ENCODE measurements around the gene DHFR. TPM values are rescaled to one million over a fixed set of nuclear protein-coding genes. Genes with fewer than 3 reads are reported as not detected.
"Not testable (repeated sequence)": the region's sequence is repeated elsewhere in the genome, so short reads cannot be mapped to it uniquely, and the experiment has no call there.

DHFR gene
- total RNA-seq, 1 donor from 2014 or later, result 11.1 TPM

DNA sequence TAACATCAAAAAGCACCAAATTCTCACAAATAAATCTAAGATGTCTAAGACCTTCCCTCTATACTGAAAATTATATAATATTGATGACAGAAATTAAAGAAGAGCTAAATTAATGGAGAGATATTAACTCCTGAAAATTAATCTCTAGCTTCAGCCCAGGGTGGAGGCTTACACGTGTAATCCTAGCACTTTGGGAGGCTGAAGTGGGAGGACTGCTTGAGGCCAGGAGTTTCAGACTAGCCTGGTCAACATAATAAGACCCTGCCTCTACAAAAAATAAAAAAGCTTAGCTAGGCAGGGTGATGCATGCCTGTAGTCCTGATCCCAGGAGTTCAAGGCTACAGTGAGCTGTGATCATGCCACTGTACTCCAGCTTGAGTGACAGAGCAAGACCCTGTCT is 45.1 kb downstream of the DHFR start:
- intact Hi-C loops (cut with DNase I), result no loop called here
- ATAC-seq (no peak), DNase-seq (ENCODE audit: missing footprints) (no peak)

DNA sequence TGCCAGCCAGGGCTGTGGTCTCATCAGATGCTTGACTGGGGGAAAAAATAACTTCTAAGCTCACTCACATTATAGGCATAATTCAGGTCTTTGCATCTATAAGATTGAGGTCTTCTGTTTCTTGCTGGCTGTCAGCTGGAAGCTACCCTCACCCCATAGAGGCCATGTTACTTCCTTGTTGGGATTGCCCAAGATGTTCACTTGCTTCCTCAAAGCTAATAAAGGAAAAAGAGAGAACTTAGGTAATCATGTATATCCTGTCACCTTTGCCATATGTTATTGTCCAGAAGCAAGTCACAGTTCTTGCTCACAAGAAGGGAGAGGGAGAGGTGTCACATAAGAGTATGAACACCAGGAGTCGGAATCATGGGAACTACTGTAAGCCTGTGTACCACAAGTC is 46.1 kb downstream of the DHFR start:
- no peak for ATAC-seq
- DNase-seq (ENCODE audit: missing footprints), result no peak
- intact Hi-C loops (cut with DNase I), result no loop called here

DNA sequence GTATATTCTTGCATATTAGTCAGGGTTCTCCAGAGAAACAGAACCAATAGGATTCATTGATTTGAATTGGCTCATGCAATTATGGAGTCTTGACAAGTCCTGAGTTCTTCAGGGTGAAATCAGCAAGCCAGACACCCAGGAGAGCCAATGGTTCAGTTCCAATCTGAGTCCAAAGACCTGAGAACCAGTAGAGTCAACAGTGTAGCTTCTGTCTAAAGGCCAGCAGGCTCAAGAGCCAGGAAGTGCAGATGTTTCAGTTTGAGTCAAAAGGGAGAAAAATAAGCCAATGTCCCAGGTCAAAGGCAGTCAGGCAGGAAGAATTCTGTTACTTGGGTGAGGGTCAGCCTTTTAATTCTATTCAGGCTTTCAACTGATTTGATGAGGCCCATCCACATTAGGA is 47.0 kb downstream of the DHFR start:
- ATAC-seq, result no peak
- no peak for DNase-seq (ENCODE audit: missing footprints)
- intact Hi-C loops (cut with DNase I), result no loop called here

DNA sequence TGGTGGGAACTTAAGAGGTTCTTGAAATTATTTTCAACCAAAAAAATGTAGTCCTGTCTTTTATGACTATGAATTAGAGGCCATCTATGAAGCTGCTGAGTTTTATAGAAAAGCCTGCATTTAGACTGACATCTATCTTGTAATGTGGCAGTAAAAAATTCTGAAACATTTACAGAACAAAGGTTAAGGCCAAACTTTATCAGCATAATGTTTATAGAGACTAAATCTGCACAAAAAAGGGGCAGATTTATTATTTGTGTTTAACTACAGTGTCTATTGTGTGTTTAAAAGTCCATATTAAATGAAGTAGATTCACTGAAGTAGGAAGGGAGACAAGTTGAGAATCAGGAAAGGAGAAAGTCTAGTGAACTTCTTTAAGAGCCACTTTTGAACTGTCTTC is 47.4 kb downstream of the DHFR start:
- ATAC-seq (no peak), DNase-seq (ENCODE audit: missing footprints) (no peak)
- intact Hi-C loops (cut with DNase I), result no loop called here

DNA sequence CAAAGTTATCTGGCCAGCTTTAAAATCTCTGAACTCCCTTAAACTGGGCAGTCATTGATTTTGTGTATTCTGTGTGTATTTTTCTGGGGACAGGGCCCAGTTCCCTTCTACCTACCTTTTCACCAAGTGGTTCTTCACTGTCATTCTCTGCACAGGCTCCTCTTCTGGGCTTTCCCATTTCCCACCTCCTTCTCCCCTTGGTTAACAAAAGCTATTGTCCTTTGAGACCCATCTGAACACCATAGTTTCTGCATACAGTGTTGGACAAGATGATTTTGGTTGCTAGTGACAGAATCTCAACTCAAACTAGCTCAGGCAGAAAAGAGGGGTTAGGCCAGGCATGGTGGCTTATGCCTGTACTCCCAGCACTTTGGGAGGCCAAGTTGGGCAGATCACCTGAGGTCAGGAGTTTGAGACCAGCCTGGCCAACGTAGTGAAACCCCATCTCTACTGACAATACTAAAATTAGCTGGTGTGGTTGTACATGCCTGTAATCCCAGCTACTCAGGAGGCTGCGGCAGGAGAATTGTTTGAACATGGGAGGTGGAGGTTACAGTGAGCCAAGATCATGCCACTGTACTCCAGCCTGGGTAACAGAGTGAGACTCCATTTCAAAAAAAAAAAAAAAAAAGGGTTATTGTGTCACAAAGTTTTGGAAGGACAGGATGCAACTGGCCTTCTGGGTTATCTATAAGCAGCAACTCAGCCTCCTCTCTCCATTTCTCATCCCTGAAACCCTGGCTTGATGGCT is 53.7 kb downstream of the DHFR start:
- intact Hi-C loops (cut with DNase I), result no loop called here
- no peak for ATAC-seq

DNA sequence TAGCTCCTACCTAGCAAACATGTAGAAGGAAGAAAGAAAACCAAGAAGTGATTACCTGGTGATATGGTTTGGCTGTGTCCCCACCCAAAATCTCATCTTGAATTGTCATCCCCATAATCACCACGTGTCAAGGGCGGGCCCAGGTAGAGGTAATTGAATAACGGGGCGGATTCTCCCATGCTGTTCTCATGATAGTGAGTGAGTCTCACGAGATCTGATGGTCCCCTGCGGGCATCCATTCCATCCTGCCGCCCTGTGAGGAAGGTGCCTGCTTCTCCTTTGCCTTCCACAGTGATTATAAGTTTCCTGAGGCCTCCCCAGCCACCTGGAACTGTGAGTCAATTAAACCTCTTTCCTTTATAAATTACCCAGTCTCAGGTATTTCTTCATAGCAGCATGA is 57.3 kb downstream of the DHFR start:
- DNase-seq (ENCODE audit: missing footprints) (no peak), ATAC-seq (no peak)
- intact Hi-C loops (cut with DNase I), result no loop called here

More for the DNA sequence above, 53.7 kb downstream of the DHFR start:
- DNase-seq (ENCODE audit: missing footprints), result no peak

DNA sequence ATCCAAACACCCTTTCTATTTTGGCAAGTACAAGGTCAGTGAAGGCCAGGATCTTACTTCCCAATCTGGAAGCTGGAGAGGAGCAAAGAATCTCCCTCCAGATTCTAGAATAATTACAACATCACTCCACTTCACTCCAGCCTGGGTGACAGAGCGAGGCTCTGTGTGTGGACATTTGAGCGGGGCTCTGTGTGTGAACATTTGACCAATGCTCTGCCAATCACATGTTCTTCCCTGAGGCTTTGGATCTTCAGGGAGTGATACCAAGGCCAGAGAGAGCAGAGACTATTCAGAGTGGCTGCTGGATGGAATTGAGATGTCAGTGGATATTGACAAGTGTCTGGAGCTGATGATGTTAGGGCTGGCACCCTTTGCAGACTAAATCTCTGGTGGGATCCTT is 60.0 kb downstream of the DHFR start:
- DNase-seq (ENCODE audit: missing footprints) (no peak), ATAC-seq (peak; percentile 13)
- intact Hi-C loops (cut with DNase I), result no loop called here

DNA sequence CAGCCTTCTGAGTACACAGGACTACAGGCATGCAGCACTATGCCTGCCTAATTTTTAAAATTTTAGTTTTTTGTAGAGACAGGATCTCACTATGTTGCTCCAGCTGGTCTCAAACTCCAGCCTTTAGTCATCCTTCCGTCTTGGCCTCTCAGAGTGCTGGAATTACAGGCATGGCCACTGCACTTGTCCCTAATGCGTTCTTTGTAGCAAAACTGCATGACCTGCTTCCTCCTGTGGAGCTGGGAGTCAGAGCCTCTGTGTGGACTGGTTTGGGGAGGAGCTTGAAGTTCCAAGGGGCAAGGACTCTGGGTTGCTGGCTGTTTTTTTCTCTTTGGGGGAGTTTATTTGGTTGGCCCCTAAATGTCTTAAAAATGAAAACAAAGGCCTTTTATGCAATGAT is 62.0 kb downstream of the DHFR start:
- DNase-seq (ENCODE audit: missing footprints) (no peak), ATAC-seq (no peak)
- intact Hi-C loops (cut with DNase I), result no loop called here

DNA sequence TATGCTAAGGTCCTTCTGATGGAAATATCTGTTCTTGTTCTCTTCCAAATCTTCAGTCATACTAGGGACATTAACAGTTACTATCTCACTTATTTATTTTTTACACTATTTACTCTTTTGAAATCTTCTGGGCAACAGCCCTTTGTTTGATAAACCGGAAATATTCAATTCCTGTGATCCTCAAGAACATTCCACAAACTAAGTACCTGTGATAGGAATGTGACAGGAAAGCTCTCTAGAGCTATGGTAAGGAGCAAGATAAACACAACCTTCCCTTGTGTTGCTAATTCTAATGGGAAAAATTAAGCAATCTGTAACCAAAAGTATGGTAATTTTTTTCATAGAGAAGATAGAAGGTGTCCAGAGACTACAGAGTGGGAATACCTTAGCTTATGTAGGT is 62.7 kb downstream of the DHFR start:
- no peak for ATAC-seq
- no peak for DNase-seq (ENCODE audit: missing footprints)
- intact Hi-C loops (cut with DNase I), result no loop called here

DNA sequence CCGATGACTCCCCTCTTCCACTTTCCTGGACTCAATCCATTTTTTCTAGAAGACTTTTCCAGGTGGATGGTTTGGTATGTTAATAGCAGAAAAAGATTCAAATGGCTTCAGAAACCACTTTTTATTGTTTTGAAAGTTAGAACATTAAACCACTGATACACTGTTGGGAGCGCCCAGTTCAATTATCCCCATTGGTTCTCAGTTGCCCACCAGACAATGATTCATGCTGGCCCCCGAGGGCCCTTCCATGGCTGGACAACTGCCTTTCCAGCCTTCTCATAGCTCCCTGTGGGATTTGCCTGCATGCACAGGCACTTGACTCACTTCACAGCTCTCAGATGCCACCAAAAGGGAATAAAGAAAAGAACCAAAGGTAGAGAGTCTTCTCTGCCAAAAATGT is 63.4 kb downstream of the DHFR start:
- intact Hi-C loops (cut with DNase I), result no loop called here

DNA sequence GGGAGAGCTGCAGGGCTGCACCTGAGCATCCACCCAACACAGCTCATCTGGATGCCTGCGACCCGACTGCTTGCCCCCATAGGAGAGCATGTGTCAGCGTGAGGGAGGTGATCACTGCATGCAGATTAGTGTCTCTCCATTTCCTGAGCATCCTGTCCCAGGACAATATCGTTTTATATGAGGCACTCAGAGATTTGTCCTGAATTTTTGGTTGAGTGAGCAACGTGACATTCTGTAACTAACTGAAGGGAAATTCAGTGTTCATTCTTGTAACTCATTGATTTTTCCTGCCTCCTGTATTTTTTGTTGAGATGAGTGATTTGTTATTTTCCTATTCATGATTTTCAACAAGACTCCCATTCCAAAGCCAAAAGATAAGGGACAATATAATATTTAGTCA is 64.0 kb downstream of the DHFR start:
- DNase-seq (ENCODE audit: missing footprints), result no peak
- intact Hi-C loops (cut with DNase I), result no loop called here
- ATAC-seq, result no peak

More for the DNA sequence above, 63.4 kb downstream of the DHFR start:
- DNase-seq (ENCODE audit: missing footprints) (no peak), ATAC-seq (no peak)

DNA sequence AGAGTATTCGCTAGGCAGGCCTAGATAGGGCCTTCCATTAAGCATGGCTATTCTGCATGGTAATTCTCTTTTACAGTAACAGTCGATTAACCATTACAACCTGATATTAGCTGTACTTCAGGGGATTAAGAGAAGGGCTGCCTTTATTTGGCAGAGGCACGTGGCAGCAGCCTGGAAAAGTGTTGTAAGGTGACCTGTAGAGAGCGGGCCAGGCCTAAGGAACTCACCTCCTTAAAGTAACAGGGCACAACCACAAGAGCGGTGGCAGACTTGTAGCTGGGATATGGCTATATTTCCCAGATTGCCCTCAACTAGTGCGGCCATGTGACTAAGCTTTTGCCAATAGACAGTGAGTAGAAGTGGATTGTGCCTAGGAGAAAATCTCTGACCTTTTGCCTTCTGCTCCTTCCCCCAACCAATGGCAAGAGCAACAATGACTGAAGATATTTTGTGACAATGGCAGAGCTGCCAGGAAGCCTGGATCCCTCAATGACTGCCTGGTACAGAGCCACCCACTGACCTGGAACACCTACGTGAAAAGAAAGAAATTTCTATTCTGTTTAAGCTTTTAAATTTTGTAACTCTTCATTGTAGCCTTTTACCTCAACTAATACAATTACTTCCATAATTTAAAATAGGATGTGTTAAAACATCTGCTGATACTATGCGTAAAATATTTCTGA is 65.8 kb downstream of the DHFR start:
- intact Hi-C loops (cut with DNase I), result no loop called here
- DNase-seq (ENCODE audit: missing footprints) (no peak), ATAC-seq (no peak)

DNA sequence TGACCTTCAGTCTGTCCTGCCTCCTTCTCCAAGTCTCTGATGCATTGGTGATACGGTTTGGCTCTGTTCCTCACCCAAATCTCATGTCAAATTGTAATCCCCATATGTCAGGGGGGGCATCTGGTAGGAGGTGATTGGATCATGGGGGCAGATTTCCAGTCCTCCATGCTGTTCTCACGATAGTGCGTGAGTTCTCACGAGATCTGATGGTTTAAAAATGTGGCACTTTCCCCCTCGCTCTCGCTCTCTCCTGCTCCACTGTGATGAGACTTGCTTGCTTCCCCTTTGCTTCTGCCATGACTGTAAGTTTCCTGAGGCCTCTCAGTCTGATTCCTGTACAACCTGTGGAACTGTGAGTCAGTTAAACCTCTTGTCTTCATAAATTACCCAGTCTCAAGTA is 70.0 kb downstream of the DHFR start:
- no peak for ATAC-seq
- intact Hi-C loops (cut with DNase I), result no loop called here
- no peak for DNase-seq (ENCODE audit: missing footprints)

DNA sequence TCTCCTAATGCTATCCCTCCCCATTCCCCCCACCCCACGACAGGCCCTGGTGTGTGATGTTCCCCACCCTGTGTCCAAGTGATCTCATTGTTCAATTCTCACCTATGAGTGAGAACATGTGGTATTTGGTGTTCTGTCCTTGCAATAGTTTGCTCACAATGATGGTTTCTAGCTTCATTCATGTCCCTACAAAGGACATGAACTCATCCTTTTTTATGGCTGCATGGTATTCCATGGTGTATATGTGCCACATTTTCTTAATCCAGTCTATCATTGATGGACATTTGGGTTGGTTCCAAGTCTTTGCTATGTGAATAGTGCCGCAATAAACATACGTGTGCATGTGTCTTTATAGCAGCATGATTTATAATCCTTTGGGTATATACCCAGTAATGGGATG is 74.5 kb downstream of the DHFR start:
- intact Hi-C loops (cut with DNase I); ATAC-seq; DNase-seq (ENCODE audit: missing footprints): not testable (repeated sequence)

DNA sequence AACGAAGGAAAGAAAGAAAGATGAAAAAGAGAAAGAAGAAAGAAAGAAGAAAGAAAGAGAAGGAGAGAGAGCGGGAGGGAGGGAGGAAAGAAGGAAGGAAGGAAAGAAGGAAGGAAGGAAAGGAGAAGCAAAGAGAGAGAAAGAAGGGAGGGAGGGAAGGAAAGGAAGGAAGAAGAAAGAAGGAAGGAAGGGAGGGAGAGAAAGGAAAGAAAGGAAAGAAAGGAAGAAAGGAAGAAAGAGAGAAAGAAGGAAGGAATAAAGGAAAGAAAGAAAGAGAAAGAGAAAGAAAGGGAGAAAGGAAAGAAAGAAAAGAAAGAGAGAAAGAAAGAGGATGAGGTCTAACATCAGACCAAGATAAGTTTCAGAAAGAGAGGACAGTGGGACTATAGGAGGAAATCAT is 75.7 kb downstream of the DHFR start:
- intact Hi-C loops (cut with DNase I), result no loop called here
- DNase-seq (ENCODE audit: missing footprints) (no peak), ATAC-seq (no peak)

DNA sequence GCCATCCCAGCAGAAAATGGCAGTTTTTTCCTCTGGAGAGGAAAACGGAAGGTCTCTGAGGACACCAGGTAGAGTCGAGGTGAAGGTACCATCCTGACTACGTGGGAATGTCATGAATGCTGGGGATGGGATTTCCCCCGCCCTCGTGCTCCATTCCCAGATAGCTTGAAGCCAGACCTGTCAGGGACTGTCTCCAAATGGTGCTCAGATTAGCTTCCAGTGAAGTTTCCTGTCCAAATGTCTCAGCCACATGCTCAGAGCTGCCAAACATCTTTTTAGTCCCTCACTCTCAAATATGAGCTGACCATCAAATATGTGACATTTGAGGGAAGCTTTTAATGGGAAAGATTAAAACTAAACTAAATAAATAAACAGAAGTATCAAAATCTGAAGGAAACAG is 77.1 kb downstream of the DHFR start:
- intact Hi-C loops (cut with DNase I), result no loop called here
- DNase-seq (ENCODE audit: missing footprints), result no peak
- ATAC-seq, result no peak

DNA sequence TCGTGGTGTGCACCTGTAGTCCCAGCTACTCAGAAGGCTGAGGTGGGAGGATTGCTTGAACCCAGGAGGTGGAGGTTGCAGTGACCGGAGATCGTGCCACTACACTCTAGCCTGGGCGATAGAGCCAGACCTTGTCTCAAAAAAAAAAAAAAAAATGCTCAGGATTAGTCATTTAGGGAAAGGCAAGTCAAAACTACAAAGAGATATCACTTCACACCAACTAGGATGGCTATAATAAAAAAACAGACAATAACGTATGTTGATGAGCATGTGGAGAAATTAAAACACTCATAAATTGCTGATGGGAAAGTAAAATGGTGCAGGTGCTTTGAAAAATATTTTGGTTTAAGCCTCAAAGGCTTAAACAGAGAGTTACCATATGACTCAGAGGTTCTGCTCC is 78.4 kb downstream of the DHFR start:
- DNase-seq (ENCODE audit: missing footprints), result no peak
- intact Hi-C loops (cut with DNase I), result no loop called here
- no peak for ATAC-seq
